Neural crest cell (in vitro differentiated cells): ENCODE results near the gene CARHSP1. TPM values are rescaled to one million over a fixed set of nuclear protein-coding genes. Genes with fewer than 3 reads are reported as not detected.

Experiments
- DNase-seq: peaks from one replicate; pipeline ENCODE4 v3.0.0; 2021; ENCODE audit warnings: low read depth, mixed read lengths, low spot score
- H3K27ac Mint-ChIP-seq: one replicate; pipeline ENCODE4 v1.8.0; 2021; ENCODE audit warnings: mild to moderate bottlenecking, mixed read lengths; ENCODE audit not compliant: unreplicated experiment
- H3K27me3 Mint-ChIP-seq: 2 replicates; pipeline ENCODE4 v1.8.0; 2021; ENCODE audit warnings: low read depth, mild to moderate bottlenecking, mixed read lengths
- H3K36me3 Mint-ChIP-seq: 2 replicates; pipeline ENCODE4 v1.8.0; 2021; ENCODE audit warnings: low read depth, mild to moderate bottlenecking, mixed read lengths
- H3K4me1 Mint-ChIP-seq: 2 replicates; pipeline ENCODE4 v1.8.0; 2021; ENCODE audit warnings: mixed read lengths
- H3K4me3 Mint-ChIP-seq: one replicate; pipeline ENCODE4 v1.8.0; 2021; ENCODE audit warnings: mild to moderate bottlenecking, mixed read lengths
- H3K9me3 Mint-ChIP-seq: 2 replicates; pipeline ENCODE4 v1.8.0; 2021; ENCODE audit warnings: mixed read lengths
- total RNA-seq: library from RNA; stranded (reverse); gene quantifications from 2 replicates; pipeline ENCODE4 v1.2.1, GENCODE V29; 2021
- TF ChIP-seq, protein P1 (sequence below): fragments of 200-600 bp; sonication (generic); conservative IDR thresholded peaks from 2 replicates; pipeline ENCODE4 v1.5.0; 2021; ENCODE audit warnings: antibody characterized with exemption, mild to moderate bottlenecking

The CARHSP1 gene
- total RNA-seq, 1 donor from 2014 or later: 147 TPM

DNA sequence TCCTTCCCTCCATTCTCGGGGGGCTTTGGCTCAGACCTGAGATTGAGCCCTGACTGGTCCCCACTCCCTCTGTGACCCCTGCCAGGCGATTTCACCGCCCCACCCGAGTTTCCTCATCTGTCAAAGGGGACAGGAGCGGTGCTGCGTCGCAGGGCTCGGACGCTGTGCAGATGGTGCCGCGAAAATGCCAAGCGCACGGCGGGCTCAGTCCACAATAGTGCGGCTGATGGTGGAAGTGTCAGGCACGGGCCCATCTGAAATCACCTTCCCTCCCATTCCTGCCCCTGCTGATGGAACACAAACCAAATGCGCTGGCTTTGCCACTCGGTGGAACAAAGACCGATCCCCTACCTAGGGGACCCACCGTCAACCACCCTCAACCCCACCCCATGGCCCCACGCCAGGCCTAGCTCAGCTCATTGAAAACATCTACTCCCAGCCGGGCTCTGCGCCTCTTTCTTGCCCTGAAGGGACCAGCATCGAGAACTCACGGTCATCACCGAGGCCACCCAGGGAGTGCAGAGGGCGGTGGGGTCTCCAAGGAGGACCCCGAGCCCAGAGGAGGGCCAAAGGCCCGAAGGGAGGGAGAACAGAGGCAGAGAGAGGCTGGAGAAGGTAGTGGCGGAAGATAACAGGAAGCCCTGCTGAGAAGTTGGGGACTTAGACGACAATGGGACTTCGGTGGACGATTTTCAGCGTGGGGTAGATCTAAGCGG lies 1.4 kb downstream of the CARHSP1 start:
- Mint-ChIP-seq H3K36me3 (no peaks in the 10 kb centered on the region), H3K27ac (peak overlapping the region; percentile 96), H3K4me3 (peak overlapping the region; percentile 98), H3K27me3 (peaks cover 12% of the 10 kb centered on the region), H3K4me1 (peaks cover 60% of the 10 kb centered on the region), H3K9me3 (no peaks in the 10 kb centered on the region)
- no peak for DNase-seq
- TF ChIP-seq, protein P1, sequence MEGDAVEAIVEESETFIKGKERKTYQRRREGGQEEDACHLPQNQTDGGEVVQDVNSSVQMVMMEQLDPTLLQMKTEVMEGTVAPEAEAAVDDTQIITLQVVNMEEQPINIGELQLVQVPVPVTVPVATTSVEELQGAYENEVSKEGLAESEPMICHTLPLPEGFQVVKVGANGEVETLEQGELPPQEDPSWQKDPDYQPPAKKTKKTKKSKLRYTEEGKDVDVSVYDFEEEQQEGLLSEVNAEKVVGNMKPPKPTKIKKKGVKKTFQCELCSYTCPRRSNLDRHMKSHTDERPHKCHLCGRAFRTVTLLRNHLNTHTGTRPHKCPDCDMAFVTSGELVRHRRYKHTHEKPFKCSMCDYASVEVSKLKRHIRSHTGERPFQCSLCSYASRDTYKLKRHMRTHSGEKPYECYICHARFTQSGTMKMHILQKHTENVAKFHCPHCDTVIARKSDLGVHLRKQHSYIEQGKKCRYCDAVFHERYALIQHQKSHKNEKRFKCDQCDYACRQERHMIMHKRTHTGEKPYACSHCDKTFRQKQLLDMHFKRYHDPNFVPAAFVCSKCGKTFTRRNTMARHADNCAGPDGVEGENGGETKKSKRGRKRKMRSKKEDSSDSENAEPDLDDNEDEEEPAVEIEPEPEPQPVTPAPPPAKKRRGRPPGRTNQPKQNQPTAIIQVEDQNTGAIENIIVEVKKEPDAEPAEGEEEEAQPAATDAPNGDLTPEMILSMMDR: no peak

DNA sequence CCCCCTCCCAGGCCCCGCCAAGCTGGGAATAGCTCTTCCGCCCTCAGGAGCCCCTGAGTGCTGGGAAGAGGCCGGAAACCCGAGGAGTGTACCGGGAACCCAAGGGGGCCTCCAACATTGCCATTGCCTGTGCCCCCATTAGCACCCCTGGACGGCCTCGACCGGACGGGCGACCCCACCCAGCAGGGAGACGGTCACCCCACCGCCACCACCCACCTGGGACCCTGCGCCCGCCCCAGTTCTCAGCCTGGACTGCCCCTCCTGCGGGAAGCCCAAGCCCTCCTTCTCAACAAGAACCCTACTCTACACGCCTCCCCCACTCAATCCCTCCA lies 2.0 kb downstream of the CARHSP1 start:
- H3K9me3 Mint-ChIP-seq: no peaks in the 10 kb centered on the region
- peaks cover 65% of the 10 kb centered on the region for H3K4me1 Mint-ChIP-seq
- TF ChIP-seq, protein P1: no peak
- no peaks in the 10 kb centered on the region for H3K36me3 Mint-ChIP-seq
- peak overlapping the region; percentile 98 for H3K4me3 Mint-ChIP-seq
- peaks cover 12% of the 10 kb centered on the region for H3K27me3 Mint-ChIP-seq
- no peak for DNase-seq
- peak overlapping the region; percentile 96 for H3K27ac Mint-ChIP-seq

DNA sequence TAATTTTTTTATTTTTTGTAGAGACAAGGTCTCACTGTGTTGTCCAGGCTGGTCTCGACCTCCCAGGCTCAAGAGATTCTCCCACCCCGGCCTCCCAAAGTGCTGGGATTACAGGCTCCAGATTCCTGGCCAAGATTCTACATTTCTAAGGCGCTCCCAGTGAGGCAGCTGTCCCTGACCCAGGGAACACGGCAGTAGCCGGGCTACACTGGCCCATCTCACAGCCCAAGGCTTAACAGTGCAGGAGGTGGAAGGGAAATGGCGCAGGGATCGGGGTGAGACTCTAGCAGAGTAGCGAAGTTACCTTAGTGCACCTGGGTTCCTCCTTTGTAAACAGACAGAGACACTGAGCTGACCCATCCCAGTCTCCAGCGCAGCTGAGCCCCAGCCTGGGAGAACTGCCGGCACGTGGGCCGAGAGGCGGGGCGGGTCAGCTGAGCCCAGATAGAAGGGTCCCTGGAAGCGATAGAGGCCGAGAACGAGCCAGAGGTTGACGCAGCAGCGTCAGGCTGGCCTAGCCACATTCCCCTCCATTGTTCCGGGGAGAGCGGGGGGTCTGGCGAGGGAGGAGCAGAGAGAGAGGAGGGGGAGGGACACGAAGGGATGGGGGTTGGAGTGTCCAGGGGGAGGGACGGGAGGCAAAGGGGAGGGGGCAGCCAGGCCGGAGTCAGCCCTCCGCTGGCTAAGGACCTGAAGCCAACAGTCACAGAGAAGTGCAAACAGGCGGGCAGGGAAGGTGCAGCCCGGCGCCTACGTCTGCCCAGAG lies 2.5 kb downstream of the CARHSP1 start:
- Mint-ChIP-seq H3K9me3 (no peaks in the 10 kb centered on the region), H3K36me3 (no peaks in the 10 kb centered on the region), H3K4me3 (peak overlapping the region; percentile 94), H3K4me1 (peaks cover 69% of the 10 kb centered on the region), H3K27ac (peak overlapping the region; percentile 75), H3K27me3 (peaks cover 12% of the 10 kb centered on the region)
- TF ChIP-seq, protein P1: no peak
- peak; percentile 57 for DNase-seq

DNA sequence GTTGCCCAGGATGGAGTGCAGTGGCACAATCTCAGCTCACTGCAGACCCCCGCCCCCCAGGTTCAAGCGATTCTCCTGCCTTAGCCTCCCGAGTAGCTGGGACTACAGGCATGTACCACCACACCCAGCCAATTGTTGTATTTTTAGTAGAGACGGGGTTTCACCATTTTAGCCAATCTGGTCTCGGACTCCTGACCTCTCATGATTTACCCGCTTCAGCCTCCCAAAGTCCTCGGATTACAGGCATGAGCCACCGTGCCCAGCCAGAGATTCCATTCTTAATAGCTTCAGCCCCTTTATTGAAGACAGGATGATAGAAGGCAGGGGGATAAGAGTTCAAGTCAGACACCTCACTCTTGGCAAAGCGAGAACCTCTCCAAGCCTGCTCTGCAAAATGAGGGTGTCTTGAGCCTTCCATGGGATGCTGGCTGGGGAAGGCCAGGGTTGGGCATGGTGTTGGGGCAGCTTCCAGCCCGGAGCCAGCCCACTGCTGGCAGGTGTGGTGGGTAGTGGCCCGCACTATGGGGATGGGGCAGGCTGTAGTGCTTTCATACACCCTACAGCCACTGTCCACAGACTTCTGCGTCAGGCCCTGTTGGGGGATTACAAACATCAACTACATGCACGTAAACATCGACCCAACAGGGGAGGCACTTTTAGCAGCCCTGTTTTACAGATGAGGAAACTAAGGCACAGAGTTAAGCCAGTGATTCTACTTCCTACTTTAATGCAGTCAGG lies 3.5 kb downstream of the CARHSP1 start:
- Mint-ChIP-seq H3K4me1 (peaks cover 67% of the 10 kb centered on the region), H3K36me3 (no peaks in the 10 kb centered on the region)

More for the DNA sequence above, 3.5 kb downstream of the CARHSP1 start:
- no peak for DNase-seq
- Mint-ChIP-seq H3K9me3 (no peaks in the 10 kb centered on the region), H3K27ac (no peak overlapping the region), H3K27me3 (peaks cover 12% of the 10 kb centered on the region), H3K4me3 (peak overlapping the region; percentile 94)
- TF ChIP-seq, protein P1: no peak
